Nephron (organoid): ENCODE results near the gene DOCK1.

ENCODE experiments used
- H3K27ac Mint-ChIP-seq, 3 experiments: 2 replicates each; pipeline ENCODE4 v1.8.0; 2020; ENCODE audit warnings: mixed read lengths in 3 of 3, mild to moderate bottlenecking in 2 of 3, moderate library complexity in 1 of 3
- H3K27me3 Mint-ChIP-seq: 2 replicates; pipeline ENCODE4 v1.8.0; 2021; ENCODE audit warnings: low read depth, mild to moderate bottlenecking, moderate library complexity, mixed read lengths
- H3K36me3 Mint-ChIP-seq: 2 replicates; pipeline ENCODE4 v1.8.0; 2020; ENCODE audit warnings: low read depth, mixed read lengths
- H3K4me1 Mint-ChIP-seq: 2 replicates; pipeline ENCODE4 v1.8.0; 2020; ENCODE audit warnings: mixed read lengths
- H3K4me3 Mint-ChIP-seq, 3 experiments: 2 replicates each; pipeline ENCODE4 v1.8.0; 2020; ENCODE audit warnings: mild to moderate bottlenecking in 3 of 3, mixed read lengths in 3 of 3, moderate library complexity in 2 of 3
- H3K9me3 Mint-ChIP-seq: 2 replicates; pipeline ENCODE4 v1.8.0; 2020; ENCODE audit warnings: mixed read lengths
- TF ChIP-seq, protein P1 (sequence below), 3 experiments: fragments of 200-600 bp; sonication (generic); IDR thresholded peaks; one replicate each; pipeline ENCODE4 v1.5.0; 2021; ENCODE audit warnings: antibody characterized with exemption in 3 of 3; ENCODE audit not compliant: unreplicated experiment in 3 of 3

DOCK1 gene

DNA sequence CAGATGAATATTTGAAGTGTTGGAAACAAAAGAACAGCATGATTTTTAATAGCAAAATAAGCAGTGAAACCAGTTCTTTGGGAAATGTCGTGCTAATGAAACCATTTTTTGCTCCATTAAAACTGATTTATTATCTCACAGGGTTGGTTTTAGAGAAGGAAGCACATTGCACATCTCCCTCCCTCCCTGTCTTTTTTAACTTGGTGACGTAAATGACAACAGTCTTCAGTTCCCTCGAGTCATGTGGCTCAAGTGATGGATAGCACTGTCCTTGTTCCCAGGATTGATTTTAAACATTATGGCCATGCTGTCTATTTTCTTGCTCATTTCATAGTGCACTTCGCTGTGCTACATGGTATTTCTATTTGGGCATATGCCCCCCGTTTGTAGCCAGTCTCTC is 105.9 kb downstream of the DOCK1 start:
- H3K27me3 Mint-ChIP-seq = no peaks in the 10 kb centered on the region
- H3K27ac Mint-ChIP-seq = peak overlapping the region in 1 of 3 experiments; percentile 73
- TF ChIP-seq, protein P1, sequence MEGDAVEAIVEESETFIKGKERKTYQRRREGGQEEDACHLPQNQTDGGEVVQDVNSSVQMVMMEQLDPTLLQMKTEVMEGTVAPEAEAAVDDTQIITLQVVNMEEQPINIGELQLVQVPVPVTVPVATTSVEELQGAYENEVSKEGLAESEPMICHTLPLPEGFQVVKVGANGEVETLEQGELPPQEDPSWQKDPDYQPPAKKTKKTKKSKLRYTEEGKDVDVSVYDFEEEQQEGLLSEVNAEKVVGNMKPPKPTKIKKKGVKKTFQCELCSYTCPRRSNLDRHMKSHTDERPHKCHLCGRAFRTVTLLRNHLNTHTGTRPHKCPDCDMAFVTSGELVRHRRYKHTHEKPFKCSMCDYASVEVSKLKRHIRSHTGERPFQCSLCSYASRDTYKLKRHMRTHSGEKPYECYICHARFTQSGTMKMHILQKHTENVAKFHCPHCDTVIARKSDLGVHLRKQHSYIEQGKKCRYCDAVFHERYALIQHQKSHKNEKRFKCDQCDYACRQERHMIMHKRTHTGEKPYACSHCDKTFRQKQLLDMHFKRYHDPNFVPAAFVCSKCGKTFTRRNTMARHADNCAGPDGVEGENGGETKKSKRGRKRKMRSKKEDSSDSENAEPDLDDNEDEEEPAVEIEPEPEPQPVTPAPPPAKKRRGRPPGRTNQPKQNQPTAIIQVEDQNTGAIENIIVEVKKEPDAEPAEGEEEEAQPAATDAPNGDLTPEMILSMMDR (IDR thresholded peaks at IDR 0.05; ENCODE audit: unreplicated experiment in 3 of 3) = no peak
- H3K9me3 Mint-ChIP-seq = no peaks in the 10 kb centered on the region
- H3K4me1 Mint-ChIP-seq = peaks cover 19% of the 10 kb centered on the region
- H3K4me3 Mint-ChIP-seq = no peak overlapping the region
- H3K36me3 Mint-ChIP-seq = peaks cover 48% of the 10 kb centered on the region

DNA sequence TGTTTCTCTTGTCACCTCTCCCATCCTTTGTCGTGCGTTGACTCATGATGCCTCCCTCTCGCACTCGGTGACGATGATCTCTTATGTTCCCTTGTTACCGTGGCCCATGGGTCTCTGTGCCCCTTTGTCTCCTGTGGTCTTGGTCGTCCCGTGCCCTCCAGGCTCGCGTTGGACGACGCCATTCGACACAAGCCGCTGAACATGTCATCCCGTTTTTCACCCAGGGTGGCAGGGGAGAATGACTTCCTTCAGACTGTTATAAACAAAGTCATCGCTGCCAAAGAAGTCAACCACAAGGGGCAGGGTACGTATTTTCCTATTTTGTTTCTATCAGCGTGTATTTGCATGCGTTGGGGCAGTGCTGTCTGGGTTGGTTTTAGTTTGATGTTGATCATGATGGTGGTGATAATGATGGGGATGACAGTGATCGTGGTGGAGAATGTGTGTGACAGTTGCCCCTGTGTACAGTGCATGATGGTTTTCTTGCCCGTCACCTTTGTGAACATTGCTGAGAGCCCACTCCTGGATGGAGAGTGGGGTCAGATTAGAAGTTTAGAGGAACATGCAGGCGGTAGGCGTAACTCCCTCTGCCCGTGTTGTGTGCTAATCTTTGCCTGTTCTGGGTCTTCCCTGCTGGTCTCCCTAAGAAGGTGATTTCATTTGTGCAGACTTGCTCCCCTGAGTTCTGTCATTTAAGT is 107.0 kb downstream of the DOCK1 start:
- Mint-ChIP-seq H3K36me3 (peaks cover 43% of the 10 kb centered on the region), H3K27ac (peak overlapping the region; percentile 73 to 81 (median 77)), H3K27me3 (no peaks in the 10 kb centered on the region), H3K4me3 (peak overlapping the region in 1 of 3 experiments; percentile 2), H3K9me3 (no peaks in the 10 kb centered on the region), H3K4me1 (peaks cover 19% of the 10 kb centered on the region)
- TF ChIP-seq, protein P1 (IDR thresholded peaks at IDR 0.05; ENCODE audit: unreplicated experiment in 3 of 3) = no peak

DNA sequence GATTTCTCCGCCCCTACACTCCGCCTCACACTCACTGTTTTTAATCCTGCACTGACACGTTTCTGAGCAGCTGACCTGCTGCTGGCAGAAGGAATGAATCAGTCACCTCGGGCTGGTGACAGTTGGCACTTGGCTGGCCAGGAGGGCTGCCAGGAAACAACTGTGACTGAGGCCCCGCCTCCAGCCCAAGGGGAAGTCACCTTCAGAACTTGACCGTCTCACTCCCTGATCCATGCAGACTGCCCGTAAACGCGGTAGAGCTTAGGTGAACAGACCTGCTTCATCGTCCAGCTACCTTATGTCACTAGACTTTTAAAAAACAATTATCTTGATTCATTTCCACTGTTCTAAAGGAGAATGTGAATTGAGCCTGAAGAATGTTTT is 107.5 kb downstream of the DOCK1 start:
- TF ChIP-seq, protein P1 (IDR thresholded peaks at IDR 0.05; ENCODE audit: unreplicated experiment in 3 of 3) = no peak
- H3K27me3 Mint-ChIP-seq = no peaks in the 10 kb centered on the region
- H3K9me3 Mint-ChIP-seq = no peaks in the 10 kb centered on the region
- H3K36me3 Mint-ChIP-seq = peaks cover 37% of the 10 kb centered on the region
- peak overlapping the region in 2 of 3 experiments; percentile 2 for H3K4me3 Mint-ChIP-seq
- peaks cover 19% of the 10 kb centered on the region for H3K4me1 Mint-ChIP-seq
- H3K27ac Mint-ChIP-seq = peak overlapping the region; percentile 73 to 81 (median 77)

DNA sequence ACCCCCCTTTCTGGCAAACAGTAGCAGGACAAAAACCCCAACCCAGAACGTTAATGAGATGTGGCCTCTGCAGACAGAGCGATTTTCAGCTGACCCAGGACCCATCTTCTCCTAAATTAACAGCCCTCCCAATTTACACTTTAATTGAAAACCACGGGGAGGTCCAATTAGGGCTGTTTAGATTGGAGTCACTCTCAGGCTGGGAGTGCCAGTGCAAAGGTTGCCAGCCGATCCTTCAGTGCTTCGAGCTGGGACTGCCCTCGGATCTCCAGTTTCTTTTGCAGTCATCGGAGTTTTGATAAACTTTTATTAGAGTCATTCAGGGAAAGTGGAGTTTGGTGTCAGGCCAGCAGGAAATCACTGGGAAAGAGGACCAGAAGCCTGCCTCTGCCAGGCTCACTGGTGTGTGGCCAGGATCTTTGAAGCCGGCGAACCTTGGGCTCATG is 108.0 kb downstream of the DOCK1 start:
- TF ChIP-seq, protein P1 (IDR thresholded peaks at IDR 0.05; ENCODE audit: unreplicated experiment in 3 of 3) = no peak
- H3K36me3 Mint-ChIP-seq = peaks cover 35% of the 10 kb centered on the region
- H3K4me1 Mint-ChIP-seq = peaks cover 19% of the 10 kb centered on the region
- no peaks in the 10 kb centered on the region for H3K27me3 Mint-ChIP-seq
- H3K9me3 Mint-ChIP-seq = no peaks in the 10 kb centered on the region
- H3K27ac Mint-ChIP-seq = peak overlapping the region; percentile 73 to 81 (median 77)
- peak overlapping the region in 1 of 3 experiments; percentile 19 for H3K4me3 Mint-ChIP-seq

DNA sequence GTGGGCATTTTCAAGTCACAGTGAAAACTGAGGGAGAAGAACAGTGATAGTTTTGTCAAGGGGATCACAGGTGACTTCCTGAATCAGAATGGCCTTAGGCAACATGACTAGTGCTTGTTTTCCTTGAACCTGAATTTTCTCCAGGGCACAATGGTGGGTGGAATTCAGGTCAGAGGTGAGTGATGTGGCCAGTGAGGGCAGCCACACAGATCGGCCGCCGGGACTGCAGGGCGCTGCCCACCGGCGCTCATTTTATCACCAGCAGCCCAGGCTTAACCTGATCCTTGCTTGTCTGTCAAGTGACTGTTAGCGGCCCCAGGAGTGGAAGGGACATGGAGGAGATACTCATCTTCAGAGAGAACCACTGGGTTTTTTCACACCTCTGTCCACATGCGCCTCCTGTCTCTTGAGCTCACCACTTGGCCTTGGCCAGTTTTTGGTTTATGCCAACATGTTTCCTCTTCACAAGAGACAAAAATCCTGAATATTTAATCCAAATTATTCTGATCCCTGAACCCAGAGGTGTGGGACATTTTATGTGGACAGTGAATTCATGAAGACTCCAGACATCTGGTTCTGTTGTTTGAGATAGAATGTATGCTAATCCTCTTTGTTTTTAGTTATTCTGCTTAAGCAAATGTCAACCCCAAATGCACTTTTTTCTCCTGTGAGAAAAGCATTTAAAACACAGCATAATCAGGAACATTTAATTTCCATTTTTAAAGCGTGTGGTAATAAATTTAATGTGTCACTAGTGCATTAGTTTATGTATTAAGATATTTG is 108.7 kb downstream of the DOCK1 start:
- Mint-ChIP-seq H3K36me3 (peaks cover 40% of the 10 kb centered on the region), H3K9me3 (no peaks in the 10 kb centered on the region), H3K27ac (peak overlapping the region; percentile 73 to 81 (median 77)), H3K27me3 (no peaks in the 10 kb centered on the region), H3K4me1 (peaks cover 19% of the 10 kb centered on the region), H3K4me3 (no peak overlapping the region)
- TF ChIP-seq, protein P1 (IDR thresholded peaks at IDR 0.05; ENCODE audit: unreplicated experiment in 3 of 3) = no peak
